ENCODE results near the gene NOVA2. TPM values are rescaled to one million over a fixed set of nuclear protein-coding genes. Genes with fewer than 3 reads are reported as not detected.
A peak's percentile ranks its signal among the peaks of the same experiment; 100 is the strongest.

Gene NOVA2
- polyA plus RNA-seq, 3 donors, result not detected

DNA sequence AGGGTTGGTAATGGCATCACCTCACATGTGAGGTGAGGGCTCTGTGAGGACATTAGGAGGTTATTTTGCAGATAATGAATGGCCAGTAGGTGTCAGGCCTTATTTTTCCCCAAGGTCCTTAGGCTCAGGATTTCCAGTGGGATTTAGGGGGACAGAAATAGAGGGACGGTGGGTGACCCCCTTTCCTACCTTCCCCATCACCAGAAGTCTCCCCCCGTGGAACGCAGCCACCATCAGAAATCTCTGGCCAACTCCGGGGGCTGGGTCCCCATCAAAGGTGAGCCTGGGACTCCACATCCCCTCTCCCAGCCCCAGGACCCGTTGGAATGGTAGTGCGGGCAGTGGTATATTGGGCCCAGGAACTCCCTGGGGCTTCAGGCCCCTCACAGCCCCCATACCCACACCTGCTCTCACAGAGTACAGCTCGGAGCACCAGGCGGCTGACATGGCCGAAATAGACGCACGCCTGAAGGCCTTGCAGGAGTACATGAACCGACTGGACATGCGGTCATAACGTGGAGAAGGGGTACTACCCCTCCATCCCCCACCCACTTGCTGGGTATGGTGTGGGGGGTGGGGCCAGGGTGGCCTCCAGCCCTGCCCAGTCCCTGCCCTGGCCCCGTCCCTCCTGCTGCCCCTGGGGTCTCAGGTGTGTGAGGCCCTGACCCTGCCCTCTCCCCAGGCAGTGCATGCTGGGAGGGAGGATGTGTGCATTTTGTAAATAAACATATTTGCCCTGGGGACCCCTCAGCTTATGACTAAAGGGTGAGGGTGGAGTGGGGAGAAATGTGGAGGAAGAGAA, 44.4 kb upstream of the NOVA2 start:
- H3K27ac Mint-ChIP-seq, result no peak overlapping the region
- Histone ChIP-seq H3K4me3 (replicated peaks in 1 of 3; ENCODE audit: low read depth in 2 of 3, low read length in 3 of 3) (no peak overlapping the region), H3K4me1 (ENCODE audit: control insufficient read depth in 1 of 2, insufficient read depth in 2 of 2, low read length in 2 of 2) (peaks cover 27 to 41% of the 10 kb centered on the region in 2 donors), H3K9ac (ENCODE audit: insufficient read depth, low read length, poor library complexity, severe bottlenecking) (no peak overlapping the region), H3K79me2 (ENCODE audit: insufficient read depth, low read length) (no peaks in the 10 kb centered on the region), H3K4me2 (replicated peaks; ENCODE audit: extremely low read depth, low read length, poor library complexity, severe bottlenecking) (no peak overlapping the region), H3K27me3 (ENCODE audit: control insufficient read depth in 2 of 2, insufficient read depth in 2 of 2, low read length in 2 of 2) (peaks cover 19 to 52% of the 10 kb centered on the region in 2 donors), H4K20me1 (ENCODE audit: insufficient read depth, low read length) (peaks cover 24% of the 10 kb centered on the region), H3K36me3 (replicated peaks in 1 of 2; ENCODE audit: control insufficient read depth in 1 of 2, insufficient read depth in 2 of 2, low read length in 2 of 2) (no peaks in the 10 kb centered on the region), H3K9me3 (replicated peaks in 1 of 2; ENCODE audit: control insufficient read depth in 1 of 2, insufficient read depth in 1 of 2, low read length in 2 of 2) (peaks cover 0 to 6% of the 10 kb centered on the region in 2 donors), H3K27ac (ENCODE audit: low read depth in 1 of 2, low read length in 2 of 2) (no peak overlapping the region), H2AFZ (ENCODE audit: insufficient read depth, low read depth, low read length, poor library complexity, severe bottlenecking) (no peak overlapping the region)
- H3K27me3 Mint-ChIP-seq (ENCODE audit: low read depth in 3 of 3), result peaks cover 42 to 68% (median 49%) of the 10 kb centered on the region in 3 donors
- H3K4me3 Mint-ChIP-seq, result no peak overlapping the region
- intact Hi-C loops (cut with micrococcal nuclease), result loop anchor here in 1 of 2 donors (10.0 kb wide), 1 partner anchor 177 kb away; no protein-coding TSS in a partner anchor
- H3K36me3 Mint-ChIP-seq, result peaks cover 16 to 29% of the 10 kb centered on the region in 2 donors
- no CpG with 5 or more reads among the region's 15 CpGs for WGBS (ENCODE audit: insufficient coverage)
- TF ChIP-seq, protein P1, sequence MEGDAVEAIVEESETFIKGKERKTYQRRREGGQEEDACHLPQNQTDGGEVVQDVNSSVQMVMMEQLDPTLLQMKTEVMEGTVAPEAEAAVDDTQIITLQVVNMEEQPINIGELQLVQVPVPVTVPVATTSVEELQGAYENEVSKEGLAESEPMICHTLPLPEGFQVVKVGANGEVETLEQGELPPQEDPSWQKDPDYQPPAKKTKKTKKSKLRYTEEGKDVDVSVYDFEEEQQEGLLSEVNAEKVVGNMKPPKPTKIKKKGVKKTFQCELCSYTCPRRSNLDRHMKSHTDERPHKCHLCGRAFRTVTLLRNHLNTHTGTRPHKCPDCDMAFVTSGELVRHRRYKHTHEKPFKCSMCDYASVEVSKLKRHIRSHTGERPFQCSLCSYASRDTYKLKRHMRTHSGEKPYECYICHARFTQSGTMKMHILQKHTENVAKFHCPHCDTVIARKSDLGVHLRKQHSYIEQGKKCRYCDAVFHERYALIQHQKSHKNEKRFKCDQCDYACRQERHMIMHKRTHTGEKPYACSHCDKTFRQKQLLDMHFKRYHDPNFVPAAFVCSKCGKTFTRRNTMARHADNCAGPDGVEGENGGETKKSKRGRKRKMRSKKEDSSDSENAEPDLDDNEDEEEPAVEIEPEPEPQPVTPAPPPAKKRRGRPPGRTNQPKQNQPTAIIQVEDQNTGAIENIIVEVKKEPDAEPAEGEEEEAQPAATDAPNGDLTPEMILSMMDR (IDR thresholded peaks at IDR 0.05), result no peak
- H3K4me1 Mint-ChIP-seq, result peaks cover 28% of the 10 kb centered on the region
- DNase-seq, result no peak
- peaks cover 0 to 13% (median 9%) of the 10 kb centered on the region in 7 donors for H3K9me3 Mint-ChIP-seq

DNA sequence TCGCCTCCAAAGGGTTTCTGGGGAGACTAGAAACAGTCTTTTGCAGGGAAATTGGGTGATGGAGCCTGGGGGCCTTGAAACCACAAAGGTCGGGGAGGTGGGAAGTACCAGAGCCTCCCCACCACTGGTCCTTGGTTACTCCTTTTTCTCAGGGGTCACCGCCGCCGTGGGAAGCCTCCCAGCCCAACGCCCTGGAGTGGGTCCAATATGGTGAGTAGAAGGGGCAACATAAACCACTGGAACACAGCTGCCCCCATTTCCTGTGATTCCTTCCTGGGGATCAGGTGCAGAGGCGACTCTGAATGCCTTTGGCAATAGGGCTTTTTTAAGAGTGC, 43.4 kb upstream of the NOVA2 start:
- Histone ChIP-seq H4K20me1 (ENCODE audit: insufficient read depth, low read length) (peaks cover 24% of the 10 kb centered on the region), H3K27ac (ENCODE audit: low read depth in 1 of 2, low read length in 2 of 2) (no peak overlapping the region), H3K79me2 (ENCODE audit: insufficient read depth, low read length) (no peaks in the 10 kb centered on the region), H3K9me3 (replicated peaks in 1 of 2; ENCODE audit: control insufficient read depth in 1 of 2, insufficient read depth in 1 of 2, low read length in 2 of 2) (peaks cover 0 to 6% of the 10 kb centered on the region in 2 donors), H3K36me3 (replicated peaks in 1 of 2; ENCODE audit: control insufficient read depth in 1 of 2, insufficient read depth in 2 of 2, low read length in 2 of 2) (no peaks in the 10 kb centered on the region), H3K27me3 (ENCODE audit: control insufficient read depth in 2 of 2, insufficient read depth in 2 of 2, low read length in 2 of 2) (peaks cover 16 to 42% of the 10 kb centered on the region in 2 donors), H3K4me3 (replicated peaks in 1 of 3; ENCODE audit: low read depth in 2 of 3, low read length in 3 of 3) (no peak overlapping the region), H2AFZ (ENCODE audit: insufficient read depth, low read depth, low read length, poor library complexity, severe bottlenecking) (no peak overlapping the region), H3K4me1 (ENCODE audit: control insufficient read depth in 1 of 2, insufficient read depth in 2 of 2, low read length in 2 of 2) (peaks cover 18 to 31% of the 10 kb centered on the region in 2 donors), H3K4me2 (replicated peaks; ENCODE audit: extremely low read depth, low read length, poor library complexity, severe bottlenecking) (no peak overlapping the region), H3K9ac (ENCODE audit: insufficient read depth, low read length, poor library complexity, severe bottlenecking) (no peak overlapping the region)
- peaks cover 19 to 35% of the 10 kb centered on the region in 2 donors for H3K36me3 Mint-ChIP-seq
- peaks cover 39 to 65% (median 41%) of the 10 kb centered on the region in 3 donors for H3K27me3 Mint-ChIP-seq (ENCODE audit: low read depth in 3 of 3)
- H3K4me1 Mint-ChIP-seq, result peaks cover 21% of the 10 kb centered on the region
- H3K9me3 Mint-ChIP-seq, result peaks cover 0 to 13% (median 9%) of the 10 kb centered on the region in 7 donors
- TF ChIP-seq, protein P1 (IDR thresholded peaks at IDR 0.05), result peak; percentile 65
- intact Hi-C loops (cut with micrococcal nuclease), result loop anchor here in 1 of 2 donors (10.0 kb wide), 1 partner anchor 178 kb away; no protein-coding TSS in a partner anchor
- no peak for DNase-seq
- H3K27ac Mint-ChIP-seq, result no peak overlapping the region
- WGBS (ENCODE audit: insufficient coverage), result 0% methylated on average over 1 of the region's 7 CpGs
- H3K4me3 Mint-ChIP-seq, result peak overlapping the region; percentile 92 to 98

Measured in CD14-positive monocyte (primary cell).